NCI-H187 treated with DMSO at 0.1 percent for 48 hours (cell line): ENCODE results near the gene TBC1D4.

Experiments
- DNase-seq: peaks from one replicate; lab custom pipeline; 2025; lab: John Stamatoyannopoulos, UW

Gene TBC1D4

GRCh38 chr13:75482070-75482819, at the start of gene TBC1D4:
Gene TBC1D4, minus strand, starts transcription at chr13:75482169. Its CDS starts 402 bp downstream, at chr13:75481767.
- peak; percentile 59 for DNase-seq

- no peak for DNase-seq
These were observed 48.6 kb upstream of the TBC1D4 start for GRCh38 chr13:75530549-75530961.

GRCh38 chr13:75521956-75522355, 40.0 kb upstream of the TBC1D4 start:
- DNase-seq = no peak

- DNase-seq = no peak
These were observed 36.6 kb upstream of the TBC1D4 start for GRCh38 chr13:75518439-75519088.

GRCh38 chr13:75514080-75514995, 32.4 kb upstream of the TBC1D4 start:
- DNase-seq = no peak

GRCh38 chr13:75513271-75513670, 31.3 kb upstream of the TBC1D4 start:
- no peak for DNase-seq

GRCh38 chr13:75512253-75512652, 30.3 kb upstream of the TBC1D4 start:
- no peak for DNase-seq

GRCh38 chr13:75511051-75511625, 29.2 kb upstream of the TBC1D4 start:
- no peak for DNase-seq

GRCh38 chr13:75508002-75508548, 26.1 kb upstream of the TBC1D4 start:
- no peak for DNase-seq

GRCh38 chr13:75507027-75508001, 25.3 kb upstream of the TBC1D4 start:
- no peak for DNase-seq

- no peak for DNase-seq
These were observed 24.0 kb upstream of the TBC1D4 start for GRCh38 chr13:75506018-75506417.

GRCh38 chr13:75505327-75505726, 23.4 kb upstream of the TBC1D4 start:
- no peak for DNase-seq

- DNase-seq = no peak
These were observed 14.0 kb upstream of the TBC1D4 start for GRCh38 chr13:75495938-75496337.

GRCh38 chr13:75494491-75494890, 12.5 kb upstream of the TBC1D4 start:
- no peak for DNase-seq

GRCh38 chr13:75493156-75493555, 11.2 kb upstream of the TBC1D4 start:
- no peak for DNase-seq

- no peak for DNase-seq
These were observed 10.4 kb upstream of the TBC1D4 start for GRCh38 chr13:75492389-75492788.

- no peak for DNase-seq
These were observed 9.4 kb upstream of the TBC1D4 start for GRCh38 chr13:75491376-75491775.

- no peak for DNase-seq
These were observed 7.7 kb upstream of the TBC1D4 start for GRCh38 chr13:75489502-75490263.

- DNase-seq = no peak
These were observed 4.4 kb upstream of the TBC1D4 start for GRCh38 chr13:75486146-75487062.
